Activated CD4-positive, alpha-beta T cell treated with anti-CD3 and anti-CD28 coated beads, Interleukin-2, amount 10 ng/mL, durations not matched to agents 7 days and 5 days (primary cell): ENCODE results near the gene HADHA. TPM values are rescaled to one million over a fixed set of nuclear protein-coding genes. Genes with fewer than 3 reads are reported as not detected.

Source experiments
- total RNA-seq, 2 experiments: library from RNA; stranded (reverse); gene quantifications; one replicate each; pipeline ENCODE4 v1.2.3, GENCODE V29; 2021

HADHA gene
- total RNA-seq, 2 experiments from 2014 or later, result 117 to 124 TPM

Other genes with a start within 250 kb of the HADHA start
- 100 to 1,000 TPM; 107 to 123 TPM for gene RAB10, start 210.5 kb downstream of the HADHA start, total RNA-seq
- gene GAREM2, start 71.5 kb downstream of the HADHA start, total RNA-seq, result 1 to 10 TPM; 2.9 to 3.5 TPM
- 10 to 100 TPM; 65.2 to 72.7 TPM for gene HADHB, start 307 bp upstream of the HADHA start, total RNA-seq
- 10 to 100 TPM; 26.9 to 29.7 TPM for gene SELENOI, start 101.5 kb upstream of the HADHA start, total RNA-seq
- gene ADGRF3, start 102.2 kb upstream of the HADHA start, total RNA-seq, result 1 to 10 TPM; 6.5 to 7.4 TPM
- not detected for gene DRC1, start 157.3 kb upstream of the HADHA start, total RNA-seq
- 10 to 100 TPM; 11.7 to 12.3 TPM for gene OTOF, start 233.5 kb upstream of the HADHA start, total RNA-seq